Caco-2 (cell line): Measurements from ENCODE around the gene NFAT5. TPM values are rescaled to one million over a fixed set of nuclear protein-coding genes. Genes with fewer than 3 reads are reported as not detected.

ENCODE experiments used
- BruUV-seq: library from RNA; stranded (reverse); fragments of 400-500 nt; replicated peaks from 2 replicates; lab custom pipeline; 2021; lab: Mats Ljungman, UMichigan
- CTCF ChIA-PET: fragments of 300-600 bp; sonication (Branson Sonifier 250); formaldehyde crosslinking; loops from one replicate; lab custom pipeline; 2022; ENCODE audit warnings: antibody characterized with exemption; lab: Charles Lee
- POLR2A ChIA-PET: fragments of 300-600 bp; sonication (Branson Sonifier 250); formaldehyde crosslinking; loops from one replicate; lab custom pipeline; 2022; ENCODE audit warnings: antibody characterized with exemption; lab: Charles Lee
- DNase-seq, 2 experiments: peaks; one replicate each; pipeline versions ENCODE4 v3.0.0 to v3.0.0-alpha.2; 2020 to 2022
- H3K27me3 ChIP-seq: replicated peaks from 2 replicates; pipeline ENCODE4 v1.6.0; 2011; ENCODE audit warnings: low read length; ENCODE audit not compliant: control insufficient read depth, insufficient read depth
- H3K36me3 ChIP-seq: 2 replicates; pipeline ENCODE4 v1.5.1; 2011; ENCODE audit warnings: low read length; ENCODE audit not compliant: control insufficient read depth, insufficient read depth
- H3K4me1 ChIP-seq: fragments of 250-450 bp; sonication (Bioruptor Pico); 2 replicates; pipeline ENCODE4 v1.5.1; 2020; ENCODE audit warnings: mild to moderate bottlenecking
- H3K4me3 ChIP-seq: 2 replicates; pipeline ENCODE4 v1.5.1; 2011; ENCODE audit warnings: low read depth, mild to moderate bottlenecking, control low read depth, low read length
- H3K9me3 ChIP-seq: fragments of 250-450 bp; sonication (Bioruptor Pico); 2 replicates; pipeline ENCODE4 v1.5.1; 2020; ENCODE audit warnings: mild to moderate bottlenecking, moderate library complexity
- H3K27ac Mint-ChIP-seq: one replicate; pipeline ENCODE4 v1.8.0; 2022; ENCODE audit warnings: mixed read lengths; ENCODE audit not compliant: unreplicated experiment
- H3K27me3 Mint-ChIP-seq: one replicate; pipeline ENCODE4 v1.8.0; 2022; ENCODE audit warnings: mixed read lengths; ENCODE audit not compliant: insufficient read depth, unreplicated experiment
- H3K36me3 Mint-ChIP-seq: one replicate; pipeline ENCODE4 v1.8.0; 2022; ENCODE audit warnings: mild to moderate bottlenecking, mixed read lengths; ENCODE audit not compliant: insufficient read depth, unreplicated experiment
- H3K4me1 Mint-ChIP-seq: one replicate; pipeline ENCODE4 v1.8.0; 2022; ENCODE audit warnings: low read depth, mixed read lengths; ENCODE audit not compliant: unreplicated experiment
- H3K4me3 Mint-ChIP-seq: one replicate; pipeline ENCODE4 v1.8.0; 2022; ENCODE audit warnings: mild to moderate bottlenecking, moderate library complexity, mixed read lengths; ENCODE audit not compliant: unreplicated experiment
- H3K9me3 Mint-ChIP-seq: one replicate; pipeline ENCODE4 v1.8.0; 2022; ENCODE audit warnings: mixed read lengths; ENCODE audit not compliant: unreplicated experiment
- CTCF ChIP-seq, 2 experiments: fragments of 200-600 bp in 1 of 2; IDR thresholded peaks; 1 replicate in 1 of 2; 2 replicates in 1 of 2; pipeline versions ENCODE4 v1.5.1 to v1.8.0; 2011 to 2022; ENCODE audit warnings: antibody characterized with exemption in 1 of 2, control low read depth in 1 of 2, inconsistent platforms in 1 of 2, low read depth in 1 of 2, low read length in 1 of 2, mild to moderate bottlenecking in 1 of 2, moderate library complexity in 1 of 2; ENCODE audit not compliant: insufficient read depth in 1 of 2, severe bottlenecking in 1 of 2, unreplicated experiment in 1 of 2
- intact Hi-C: fragments of 100-400 bp; cut with micrococcal nuclease; formaldehyde crosslinking; loops from one replicate; pipeline ENCODE4 v1.10.0; 2022; ENCODE audit not compliant: unreplicated experiment
- total RNA-seq: library from RNA; stranded (reverse); gene quantifications from 2 replicates; pipeline ENCODE4 v1.2.3, GENCODE V29; 2022

Gene NFAT5
- total RNA-seq, 1 experiment from 2014 or later, result 87.6 TPM

- no peak overlapping the region for H3K4me3 Mint-ChIP-seq
- intact Hi-C loops, result no loop called here
- H3K27me3 Mint-ChIP-seq, result no peaks in the 10 kb centered on the region
- H3K4me1 Mint-ChIP-seq, result peaks cover 3% of the 10 kb centered on the region
- H3K27ac Mint-ChIP-seq, result no peak overlapping the region
- BruUV-seq, result no TSS peak
- no peaks in the 10 kb centered on the region for H3K27me3 ChIP-seq
- H3K36me3 ChIP-seq, result peaks cover 6% of the 10 kb centered on the region
- ChIA-PET POLR2A (no interaction called here), CTCF (no interaction called here)
- no peak for TF ChIP-seq CTCF (IDR thresholded peaks at IDR 0.05; ENCODE audit: insufficient read depth in 1 of 2, low read depth in 1 of 2, low read length in 1 of 2, severe bottlenecking in 1 of 2, unreplicated experiment in 1 of 2)
- H3K9me3 Mint-ChIP-seq, result no peaks in the 10 kb centered on the region
- no peak overlapping the region for H3K4me3 ChIP-seq
- peaks cover 87% of the 10 kb centered on the region for H3K36me3 Mint-ChIP-seq
- H3K4me1 ChIP-seq, result no peaks in the 10 kb centered on the region; the same call in 1 of the 2 replicates
- DNase-seq, result no peak
- no peaks in the 10 kb centered on the region for H3K9me3 ChIP-seq
Measured at GRCh38 chr16:69688589-69688988, 122.8 kb downstream of the NFAT5 start.

DNA sequence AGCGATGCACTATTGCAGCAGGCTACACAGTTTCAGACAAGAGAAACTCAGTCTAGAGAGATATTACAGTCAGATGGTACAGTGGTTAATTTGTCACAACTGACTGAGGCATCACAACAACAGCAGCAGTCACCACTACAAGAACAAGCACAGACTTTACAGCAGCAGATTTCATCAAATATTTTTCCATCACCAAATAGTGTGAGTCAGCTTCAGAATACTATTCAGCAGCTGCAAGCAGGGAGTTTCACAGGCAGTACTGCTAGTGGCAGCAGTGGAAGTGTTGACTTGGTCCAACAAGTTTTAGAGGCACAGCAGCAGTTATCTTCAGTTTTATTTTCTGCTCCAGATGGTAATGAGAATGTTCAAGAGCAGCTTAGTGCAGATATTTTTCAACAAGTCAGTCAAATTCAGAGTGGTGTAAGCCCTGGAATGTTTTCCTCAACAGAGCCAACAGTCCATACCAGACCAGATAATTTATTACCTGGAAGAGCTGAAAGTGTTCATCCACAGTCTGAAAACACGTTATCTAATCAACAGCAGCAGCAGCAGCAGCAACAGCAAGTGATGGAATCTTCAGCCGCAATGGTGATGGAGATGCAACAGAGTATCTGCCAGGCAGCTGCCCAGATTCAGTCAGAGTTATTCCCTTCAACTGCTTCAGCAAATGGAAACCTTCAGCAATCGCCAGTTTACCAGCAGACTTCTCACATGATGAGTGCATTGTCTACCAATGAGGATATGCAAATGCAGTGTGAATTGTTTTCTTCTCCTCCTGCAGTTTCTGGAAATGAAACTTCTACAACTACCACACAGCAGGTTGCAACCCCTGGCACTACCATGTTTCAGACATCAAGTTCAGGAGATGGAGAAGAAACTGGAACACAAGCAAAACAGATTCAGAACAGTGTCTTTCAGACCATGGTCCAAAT is 126.5 kb downstream of the NFAT5 start:
- Histone ChIP-seq H3K4me1 (no peaks in the 10 kb centered on the region; the same call in 1 of the 2 replicates), H3K36me3 (peaks cover 10% of the 10 kb centered on the region), H3K27me3 (no peaks in the 10 kb centered on the region), H3K4me3 (no peak overlapping the region), H3K9me3 (no peaks in the 10 kb centered on the region)
- no peaks in the 10 kb centered on the region for H3K9me3 Mint-ChIP-seq
- POLR2A ChIA-PET, result no interaction called here
- peaks cover 92% of the 10 kb centered on the region for H3K36me3 Mint-ChIP-seq
- H3K4me1 Mint-ChIP-seq, result peaks cover 8% of the 10 kb centered on the region
- TF ChIP-seq CTCF (IDR thresholded peaks at IDR 0.05; ENCODE audit: insufficient read depth in 1 of 2, low read depth in 1 of 2, low read length in 1 of 2, severe bottlenecking in 1 of 2, unreplicated experiment in 1 of 2), result no peak
- no TSS peak for BruUV-seq
- H3K27me3 Mint-ChIP-seq, result no peaks in the 10 kb centered on the region
- no peak overlapping the region for H3K4me3 Mint-ChIP-seq
- no peak for DNase-seq
- H3K27ac Mint-ChIP-seq, result no peak overlapping the region
- CTCF ChIA-PET, result interaction anchor here (0.6 kb wide), 1 partner anchor 34 kb away, joined by 3 read pairs; no protein-coding TSS in a partner anchor
- intact Hi-C loops, result no loop called here

GRCh38 chr16:69693916-69694315 is 128.2 kb downstream of the NFAT5 start:
- no TSS peak for BruUV-seq
- H3K4me1 Mint-ChIP-seq, result peaks cover 14% of the 10 kb centered on the region
- H3K27ac Mint-ChIP-seq, result no peak overlapping the region
- H3K27me3 ChIP-seq, result no peaks in the 10 kb centered on the region
- H3K36me3 ChIP-seq, result peaks cover 10% of the 10 kb centered on the region
- ChIA-PET CTCF (no interaction called here), POLR2A (interaction anchor here (0.6 kb wide), 1 partner anchor 102 kb away, joined by 3 read pairs; no protein-coding TSS in a partner anchor)
- H3K27me3 Mint-ChIP-seq, result no peaks in the 10 kb centered on the region
- H3K4me3 ChIP-seq, result no peak overlapping the region
- no peak for DNase-seq
- no peak for TF ChIP-seq CTCF (IDR thresholded peaks at IDR 0.05; ENCODE audit: insufficient read depth in 1 of 2, low read depth in 1 of 2, low read length in 1 of 2, severe bottlenecking in 1 of 2, unreplicated experiment in 1 of 2)
- H3K9me3 Mint-ChIP-seq, result no peaks in the 10 kb centered on the region
- H3K9me3 ChIP-seq, result no peaks in the 10 kb centered on the region
- peaks cover 100% of the 10 kb centered on the region for H3K36me3 Mint-ChIP-seq
- H3K4me1 ChIP-seq, result no peaks in the 10 kb centered on the region; the same call in 1 of the 2 replicates
- intact Hi-C loops, result no loop called here
- no peak overlapping the region for H3K4me3 Mint-ChIP-seq
